Mesendoderm (in vitro differentiated cells): ENCODE measurements around the gene STAP2.

ENCODE experiments used
- DNase-seq: peaks from one replicate; pipeline ENCODE4 v3.0.0; 2013
- H2AK5ac ChIP-seq: 2 replicates; pipeline ENCODE4 v1.6.1; 2013; ENCODE audit warnings: low read length, inconsistent platforms
- H2BK120ac ChIP-seq: 2 replicates; pipeline ENCODE4 v1.6.1; 2013; ENCODE audit warnings: low read depth, mild to moderate bottlenecking, low read length, moderate library complexity, mixed read lengths
- H2BK15ac ChIP-seq: replicated peaks from 2 replicates; pipeline ENCODE4 v1.6.1; 2013; ENCODE audit warnings: low read depth, mild to moderate bottlenecking, moderate library complexity
- H2BK5ac ChIP-seq: 2 replicates; pipeline ENCODE4 v1.6.1; 2013; ENCODE audit warnings: low read length, inconsistent platforms
- H3K18ac ChIP-seq: 2 replicates; pipeline ENCODE4 v1.6.1; 2013; ENCODE audit warnings: mild to moderate bottlenecking, low read length, mixed read lengths
- H3K23ac ChIP-seq: one replicate; pipeline ENCODE4 v1.6.1; 2013; ENCODE audit warnings: low read length
- H3K27ac ChIP-seq: 2 replicates; pipeline ENCODE4 v1.5.1; 2013; ENCODE audit warnings: low read depth, mild to moderate bottlenecking, inconsistent platforms, low read length, moderate library complexity
- H3K27me3 ChIP-seq: 2 replicates; pipeline ENCODE4 v1.6.1; 2013; ENCODE audit warnings: low read length, control low read depth, mild to moderate bottlenecking, inconsistent platforms; ENCODE audit not compliant: insufficient read depth, poor library complexity
- H3K36me3 ChIP-seq: 2 replicates; pipeline ENCODE4 v1.6.1; 2013; ENCODE audit warnings: low read length, inconsistent platforms; ENCODE audit not compliant: control insufficient read depth, insufficient read depth
- H3K4ac ChIP-seq: one replicate; pipeline ENCODE4 v1.6.1; 2013; ENCODE audit warnings: low read depth, mild to moderate bottlenecking, low read length, moderate library complexity
- H3K4me1 ChIP-seq: 2 replicates; pipeline ENCODE4 v1.6.1; 2013; ENCODE audit warnings: low read depth, low read length, inconsistent platforms; ENCODE audit not compliant: control insufficient read depth
- H3K4me2 ChIP-seq: 2 replicates; pipeline ENCODE4 v1.6.1; 2013; ENCODE audit warnings: low read length
- H3K4me3 ChIP-seq: 2 replicates; pipeline ENCODE4 v1.5.1; 2013; ENCODE audit warnings: mild to moderate bottlenecking, low read length
- H3K56ac ChIP-seq: one replicate; pipeline ENCODE4 v1.6.1; 2013; ENCODE audit warnings: low read length
- H3K79me1 ChIP-seq: 2 replicates; pipeline ENCODE4 v1.6.1; 2013; ENCODE audit warnings: low read length, inconsistent platforms
- H3K79me2 ChIP-seq: 2 replicates; pipeline ENCODE4 v1.6.1; 2013; ENCODE audit warnings: mild to moderate bottlenecking, low read length; ENCODE audit not compliant: control insufficient read depth, insufficient read depth
- H3K9ac ChIP-seq: 2 replicates; pipeline ENCODE4 v1.6.1; 2013; ENCODE audit warnings: low read length, inconsistent platforms
- H4K5ac ChIP-seq: one replicate; pipeline ENCODE4 v1.6.1; 2013; ENCODE audit warnings: low read length
- H4K8ac ChIP-seq: one replicate; pipeline ENCODE4 v1.6.1; 2013; ENCODE audit warnings: low read depth, mild to moderate bottlenecking, control low read depth, low read length, moderate library complexity
- WGBS: extraction: QIAGEN DNeasy Blood & Tissue Kit; methylation state at CpG from one replicate; pipeline ENCODE4 v1.1.7; 2013; ENCODE audit warnings: low lambda C conversion rate, missing lambda C conversion rate; ENCODE audit not compliant: insufficient coverage; ENCODE audit errors: extremely low coverage; 5-methylcytosine and 5-hydroxymethylcytosine counted together

The STAP2 gene

DNA sequence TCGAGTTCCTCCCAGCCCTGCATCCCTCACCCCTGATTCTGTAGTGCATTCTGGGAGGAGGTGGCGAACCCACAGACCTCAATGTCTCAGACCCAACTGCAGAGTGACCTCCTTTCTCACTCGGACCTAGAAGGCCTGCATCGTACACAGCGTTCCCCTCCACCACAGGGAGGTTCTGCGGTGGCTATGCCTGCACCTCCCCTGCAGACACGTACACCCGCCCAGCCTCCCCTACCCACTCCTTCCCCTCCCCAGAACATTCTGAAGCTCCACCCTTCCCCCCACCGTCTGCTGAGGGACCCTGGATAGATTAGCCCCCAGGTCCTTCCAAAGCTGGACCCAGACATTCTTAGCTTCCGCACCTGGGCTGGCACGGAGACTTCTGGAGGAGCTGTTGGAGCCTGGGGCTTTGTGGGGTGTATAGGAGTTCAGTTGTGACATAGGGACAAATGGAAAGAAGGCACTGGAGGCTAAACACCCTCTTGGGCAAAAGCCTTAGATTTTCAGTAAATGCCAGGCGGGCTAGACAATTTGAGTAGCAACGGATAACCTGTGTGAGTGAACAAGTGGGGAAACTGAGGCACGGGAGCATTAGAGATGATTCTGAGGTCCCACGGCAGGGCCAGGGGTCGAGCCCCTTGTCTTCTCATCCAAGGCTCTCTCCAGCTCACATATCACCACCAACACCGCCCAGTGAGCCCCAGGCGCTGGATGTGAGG is 34.6 kb downstream of the STAP2 start:
- no CpG with 5 or more reads among the region's 18 CpGs for WGBS
- Histone ChIP-seq H3K23ac (no peak overlapping the region), H3K4me1 (no peaks in the 10 kb centered on the region), H3K27me3 (no peaks in the 10 kb centered on the region), H2BK120ac (no peak overlapping the region), H3K18ac (no peak overlapping the region), H2AK5ac (no peak overlapping the region), H2BK15ac (no peak overlapping the region), H3K9ac (no peak overlapping the region), H3K4me3 (no peak overlapping the region), H3K36me3 (no peaks in the 10 kb centered on the region), H3K79me2 (no peaks in the 10 kb centered on the region), H3K56ac (no peak overlapping the region), H4K5ac (no peak overlapping the region), H4K8ac (no peak overlapping the region), H3K4me2 (no peak overlapping the region), H2BK5ac (no peak overlapping the region), H3K79me1 (no peaks in the 10 kb centered on the region), H3K27ac (no peak overlapping the region), H3K4ac (no peak overlapping the region)
- no peak for DNase-seq

DNA sequence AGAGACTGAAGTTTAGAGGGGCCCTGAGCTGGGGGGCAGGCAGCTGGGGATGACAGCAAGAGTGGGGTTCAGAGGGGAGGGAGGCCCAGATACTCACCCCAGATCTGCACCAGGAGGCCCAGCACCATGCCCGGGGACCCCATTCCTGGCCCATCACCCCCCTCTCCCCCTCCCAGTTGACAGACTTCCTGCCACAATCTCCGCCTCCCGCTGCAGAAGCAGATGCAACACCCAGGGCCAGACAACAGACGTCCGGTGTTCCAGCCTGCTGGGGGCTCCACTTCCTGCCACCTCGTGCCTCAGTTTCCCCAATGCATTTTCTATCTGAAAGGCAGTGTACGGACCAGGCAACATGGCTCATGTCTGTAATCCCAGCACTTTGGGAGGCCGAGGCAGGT is 36.4 kb downstream of the STAP2 start, which contains the start of gene TMIGD2:
TMIGD2 (minus strand) TSS at position 147 of the 398 bp plus-strand sequence; CDS start at position 143, 4 bp downstream.
- Histone ChIP-seq H3K56ac (no peak within 1 kb of the TSS), H2AK5ac (no peak within 1 kb of the TSS), H3K18ac (no peak within 1 kb of the TSS), H3K36me3 (no peaks in the 10 kb centered on the region), H3K79me1 (no peaks in the 10 kb centered on the region), H4K8ac (no peak within 1 kb of the TSS), H2BK15ac (no peak within 1 kb of the TSS), H3K4me3 (no peak within 1 kb of the TSS), H3K79me2 (no peaks in the 10 kb centered on the region), H3K23ac (no peak within 1 kb of the TSS), H3K27ac (no peak within 1 kb of the TSS), H2BK120ac (no peak within 1 kb of the TSS), H3K9ac (no peak within 1 kb of the TSS), H3K4me1 (no peaks in the 10 kb centered on the region), H3K4ac (no peak within 1 kb of the TSS), H4K5ac (no peak within 1 kb of the TSS), H3K27me3 (no peaks in the 10 kb centered on the region), H2BK5ac (no peak within 1 kb of the TSS), H3K4me2 (no peak within 1 kb of the TSS)
- WGBS, result no CpG with 5 or more reads among the region's 8 CpGs
- no peak for DNase-seq

DNA sequence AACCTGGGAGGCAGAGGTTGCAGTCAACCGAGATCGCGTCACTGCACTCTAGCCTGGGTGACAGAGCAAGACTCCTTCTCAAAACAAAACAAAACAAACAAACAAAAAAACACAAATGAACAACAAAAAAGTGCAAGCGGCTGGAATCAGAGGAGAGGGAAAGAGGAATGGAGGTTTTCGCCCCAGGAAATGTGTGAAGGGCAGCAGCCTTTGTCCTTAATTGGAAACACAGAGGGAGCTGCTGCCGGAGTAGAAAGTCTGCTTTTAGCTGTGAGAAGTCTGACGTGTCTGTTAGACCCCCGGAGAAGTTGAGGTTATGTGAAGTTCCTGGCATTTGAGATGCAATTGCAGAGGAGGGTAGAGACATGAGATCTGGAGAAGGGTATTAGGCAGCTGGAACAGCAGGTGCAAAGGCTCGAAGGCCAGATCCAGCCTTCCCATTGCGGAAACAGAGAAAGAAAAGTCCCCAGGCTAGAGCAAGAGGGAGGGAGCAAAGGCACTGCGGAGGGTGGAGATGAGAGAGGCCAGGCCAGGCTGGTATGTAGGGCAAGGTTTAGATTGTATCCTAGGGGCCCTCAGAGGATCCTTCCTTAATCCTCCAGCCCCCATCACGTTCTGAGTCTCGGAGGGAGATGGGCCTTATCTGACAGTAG is 36.9 kb downstream of the STAP2 start:
- Histone ChIP-seq H3K36me3 (no peaks in the 10 kb centered on the region), H3K4me3 (no peak overlapping the region), H3K4me2 (no peak overlapping the region), H3K9ac (no peak overlapping the region), H4K5ac (no peak overlapping the region), H2BK120ac (no peak overlapping the region), H2BK15ac (no peak overlapping the region), H3K79me1 (no peaks in the 10 kb centered on the region), H3K27me3 (no peaks in the 10 kb centered on the region), H3K4me1 (no peaks in the 10 kb centered on the region), H3K4ac (no peak overlapping the region), H3K27ac (no peak overlapping the region), H2AK5ac (no peak overlapping the region), H3K18ac (no peak overlapping the region), H3K56ac (no peak overlapping the region), H3K23ac (no peak overlapping the region), H3K79me2 (no peaks in the 10 kb centered on the region), H4K8ac (no peak overlapping the region), H2BK5ac (no peak overlapping the region)
- no peak for DNase-seq
- no CpG with 5 or more reads among the region's 13 CpGs for WGBS

DNA sequence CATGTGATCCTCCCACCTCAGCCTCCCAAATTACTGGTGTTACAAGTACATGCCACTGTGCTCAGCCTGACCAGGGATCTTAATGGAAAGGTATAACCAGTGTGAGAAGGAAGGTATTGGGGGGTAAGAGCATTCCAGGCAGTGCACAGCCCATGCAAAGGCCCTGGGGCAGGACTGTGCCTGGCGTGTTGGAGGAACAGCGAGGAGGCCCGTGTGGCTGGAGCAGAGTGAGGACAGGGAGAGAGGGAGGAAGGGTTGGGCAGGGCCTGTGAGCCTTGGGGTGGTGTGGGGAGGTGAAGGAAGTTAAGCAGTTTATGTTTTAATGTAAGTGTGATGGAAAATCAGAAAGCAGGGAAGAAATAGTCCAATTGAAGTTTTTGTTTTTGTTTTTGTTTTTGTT is 38.0 kb downstream of the STAP2 start:
- Histone ChIP-seq H3K18ac (no peak overlapping the region), H3K27me3 (no peaks in the 10 kb centered on the region), H4K5ac (no peak overlapping the region), H3K79me2 (no peaks in the 10 kb centered on the region), H2BK15ac (no peak overlapping the region), H3K36me3 (no peaks in the 10 kb centered on the region), H2BK5ac (no peak overlapping the region), H3K4ac (no peak overlapping the region), H3K4me3 (no peak overlapping the region), H2BK120ac (no peak overlapping the region), H4K8ac (no peak overlapping the region), H3K56ac (no peak overlapping the region), H3K27ac (no peak overlapping the region), H3K9ac (no peak overlapping the region), H3K4me2 (no peak overlapping the region), H3K79me1 (no peaks in the 10 kb centered on the region), H3K4me1 (no peaks in the 10 kb centered on the region), H3K23ac (no peak overlapping the region), H2AK5ac (no peak overlapping the region)
- WGBS, result no CpG with 5 or more reads among the region's 3 CpGs
- no peak for DNase-seq

DNA sequence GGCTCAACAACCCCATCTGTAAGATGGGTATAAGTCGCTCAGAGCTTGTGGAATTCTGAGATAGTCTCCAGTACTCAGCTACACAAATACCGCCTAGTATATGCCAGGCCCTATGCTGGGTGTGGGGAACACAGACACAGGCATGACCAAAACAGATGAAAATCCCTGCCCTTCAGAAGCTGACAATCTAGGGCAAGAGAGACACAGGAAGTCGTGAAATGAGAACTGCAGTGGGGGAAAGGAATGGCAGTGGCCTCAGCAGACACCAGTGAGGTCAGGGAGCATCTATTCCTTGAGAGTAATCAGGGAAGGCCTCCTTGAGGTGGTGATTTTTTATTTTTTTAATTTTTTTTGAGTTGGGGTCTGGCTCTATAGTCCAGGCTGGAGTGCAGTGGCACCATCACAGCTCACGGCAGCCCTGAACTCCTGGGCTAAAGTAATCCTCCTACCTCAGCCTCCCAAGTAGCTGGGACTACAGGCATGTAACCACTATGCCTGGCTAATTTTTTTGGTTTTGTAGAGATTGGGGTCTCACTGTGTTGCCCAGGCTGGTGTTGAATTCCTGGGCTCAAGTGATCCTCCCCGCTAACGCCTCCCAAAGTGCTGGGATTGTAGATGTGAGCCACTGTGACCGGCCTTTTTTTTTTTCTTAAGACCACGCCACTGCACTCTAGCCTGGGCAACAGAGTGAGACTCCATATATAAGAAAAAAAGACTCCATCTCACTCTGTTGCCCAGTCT is 39.6 kb downstream of the STAP2 start:
- no peaks in the 10 kb centered on the region for H3K79me2 ChIP-seq
- no peak overlapping the region for H2BK5ac ChIP-seq
- H4K5ac ChIP-seq, result no peak overlapping the region
- H3K79me1 ChIP-seq, result no peaks in the 10 kb centered on the region
- no peaks in the 10 kb centered on the region for H3K27me3 ChIP-seq
- no peak overlapping the region for H3K18ac ChIP-seq
- H3K9ac ChIP-seq, result no peak overlapping the region
- no peak overlapping the region for H3K23ac ChIP-seq
- H3K4me1 ChIP-seq, result no peaks in the 10 kb centered on the region
- H3K27ac ChIP-seq, result no peak overlapping the region
- no peak overlapping the region for H2BK120ac ChIP-seq
- no peak overlapping the region for H4K8ac ChIP-seq
- no peak overlapping the region for H3K4me2 ChIP-seq
- H3K4ac ChIP-seq, result no peak overlapping the region
- H3K56ac ChIP-seq, result no peak overlapping the region
- DNase-seq, result no peak
- no CpG with 5 or more reads among the region's 8 CpGs for WGBS
- H2AK5ac ChIP-seq, result no peak overlapping the region
- no peak overlapping the region for H2BK15ac ChIP-seq
- no peak overlapping the region for H3K4me3 ChIP-seq
- no peaks in the 10 kb centered on the region for H3K36me3 ChIP-seq
